Subcutaneous abdominal adipose tissue (tissue), 5 donors: ENCODE results near the gene CLPTM1L.

ENCODE experiments used
- H3K27ac ChIP-seq: one replicate; pipeline ENCODE4 v1.7.0; 2013; ENCODE audit warnings: low read depth, mild to moderate bottlenecking, inconsistent platforms, low read length, moderate library complexity
- H3K27me3 ChIP-seq, 5 donors: one replicate each; pipeline ENCODE4 v1.7.0; 2013; ENCODE audit warnings: low read length in 5 of 5, inconsistent platforms in 1 of 5; ENCODE audit not compliant: control insufficient read depth in 5 of 5, insufficient read depth in 4 of 5
- H3K36me3 ChIP-seq, 5 donors: one replicate each; pipeline ENCODE4 v1.7.0; 2013; ENCODE audit warnings: low read length in 5 of 5; ENCODE audit not compliant: control insufficient read depth in 5 of 5, insufficient read depth in 5 of 5
- H3K4me1 ChIP-seq, 5 donors: one replicate each; pipeline ENCODE4 v1.7.0; 2013; ENCODE audit warnings: low read length in 5 of 5, mild to moderate bottlenecking in 3 of 5, moderate library complexity in 1 of 5; ENCODE audit not compliant: control insufficient read depth in 5 of 5, insufficient read depth in 5 of 5
- H3K4me3 ChIP-seq, 5 donors: one replicate each; pipeline ENCODE4 v1.7.0; 2013; ENCODE audit warnings: low read length in 5 of 5, low read depth in 1 of 5
- H3K9ac ChIP-seq, 5 donors: one replicate each; pipeline ENCODE4 v1.7.0; 2013; ENCODE audit warnings: low read length in 5 of 5, mild to moderate bottlenecking in 4 of 5, moderate library complexity in 3 of 5
- H3K9me3 ChIP-seq, 5 donors: one replicate each; pipeline ENCODE4 v1.7.0; 2013; ENCODE audit warnings: low read length in 5 of 5; ENCODE audit not compliant: control insufficient read depth in 5 of 5
- donor health status: healthy.
- donor health status: healthy.
- donor health status: healthy.
- donor health status: healthy.
- donor health status: healthy.

CLPTM1L gene

DNA sequence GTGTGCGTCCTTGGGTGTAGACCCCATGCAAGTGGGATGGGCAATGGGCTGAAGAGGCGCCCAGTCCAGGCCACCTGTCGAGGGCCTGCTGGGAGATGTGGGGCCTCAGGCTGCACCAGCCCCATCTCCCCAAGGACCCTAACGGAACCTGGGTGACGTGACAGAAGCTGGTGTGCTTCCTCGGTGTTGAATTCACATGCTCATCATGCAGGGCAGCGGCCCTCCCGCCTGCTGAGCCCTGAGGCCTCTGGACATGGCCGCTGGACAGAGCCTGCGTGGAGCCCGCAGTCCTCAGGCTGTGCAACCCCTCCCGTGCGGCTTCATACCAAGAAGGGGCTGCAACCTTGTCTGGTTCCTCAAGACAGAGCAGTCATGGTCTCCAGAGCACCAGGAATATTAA is 76.8 kb downstream of the CLPTM1L start:
- Histone ChIP-seq H3K27me3 (no peaks in the 10 kb centered on the region), H3K9me3 (peaks cover 0 to 13% (median under 1%) of the 10 kb centered on the region in 5 donors), H3K36me3 (no peaks in the 10 kb centered on the region), H3K4me1 (no peaks in the 10 kb centered on the region), H3K4me3 (no peak overlapping the region), H3K9ac (no peak overlapping the region), H3K27ac (no peak overlapping the region)
